ENCODE data around the gene SLC35E2B. TPM values are rescaled to one million over a fixed set of nuclear protein-coding genes. Genes with fewer than 3 reads are reported as not detected.

SLC35E2B gene
- total and polyA plus RNA-seq, 7 donors: 9.2 to 23.9 (median 13.1) TPM

DNA sequence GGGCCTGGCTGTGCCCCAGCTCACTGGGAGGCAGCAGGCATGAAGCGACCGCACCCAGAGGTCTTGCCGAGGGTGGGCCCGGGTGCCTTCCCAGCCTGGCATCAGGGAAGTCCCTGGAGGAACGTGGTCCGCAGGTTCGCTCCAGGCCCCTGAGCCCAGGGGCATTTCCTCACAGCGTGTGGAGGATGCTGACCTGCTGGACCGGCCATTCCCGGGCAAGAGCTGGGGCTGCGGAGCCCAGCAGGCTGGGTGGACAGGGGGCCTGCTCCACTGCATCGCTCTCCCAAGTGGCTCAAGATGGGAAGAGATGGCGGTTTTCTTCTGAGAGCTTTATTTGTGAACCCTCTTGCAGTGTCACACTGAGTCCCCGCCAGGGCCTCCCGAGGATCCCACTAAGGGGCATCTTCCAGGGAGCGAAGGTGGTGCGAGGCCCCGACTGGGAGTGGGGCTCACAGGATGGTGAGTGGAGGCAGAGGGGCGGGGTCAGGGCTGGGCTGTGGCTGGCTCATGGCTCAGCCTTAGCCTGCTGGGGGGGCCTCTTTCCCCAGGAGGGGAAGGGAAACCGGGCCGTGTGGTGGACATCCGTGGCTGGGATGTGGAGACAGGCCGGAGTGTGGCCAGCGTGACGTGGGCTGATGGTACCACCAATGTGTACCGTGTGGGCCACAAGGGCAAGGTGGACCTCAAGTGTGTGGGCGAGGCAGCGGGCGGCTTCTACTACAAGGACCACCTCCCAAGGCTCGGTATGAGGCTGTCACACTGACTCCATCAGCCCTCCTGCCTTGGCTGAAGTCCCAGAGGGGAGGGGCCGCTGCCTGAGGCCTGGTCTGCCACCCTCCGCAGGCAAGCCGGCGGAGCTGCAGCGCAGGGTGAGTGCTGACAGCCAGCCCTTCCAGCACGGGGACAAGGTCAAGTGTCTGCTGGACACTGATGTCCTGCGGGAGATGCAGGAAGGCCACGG, 67.9 kb downstream of the SLC35E2B start:
- WGBS, 3 donors: 77 to 82% (median 81%) methylated on average over 37 to 38 of the region's 38 CpGs
- peaks cover 46% of the 10 kb centered on the region for H3K4me1 ChIP-seq
- H3K4me3 ChIP-seq: no peak overlapping the region
- ATAC-seq: no peak
- no peak for TF ChIP-seq CTCF (IDR thresholded peaks at IDR 0.05)
- no peak overlapping the region for H3K27ac ChIP-seq
- DNase-seq: peak; percentile 21 to 54
- H3K27me3 ChIP-seq (ENCODE audit: insufficient read depth in 3 of 3, low read length in 2 of 3): no peaks in the 10 kb centered on the region
- no peaks in the 10 kb centered on the region for H3K9me3 ChIP-seq
- H3K36me3 ChIP-seq (ENCODE audit: insufficient read depth in 1 of 2, low read depth in 1 of 2): peaks cover 4 to 51% of the 10 kb centered on the region in 2 donors
- intact Hi-C loops (cut with DNase I): no loop called here

GRCh38 chr1:1623631-1624442, 68.8 kb downstream of the SLC35E2B start:
- peaks cover 0 to 44% of the 10 kb centered on the region in 2 donors for H3K36me3 ChIP-seq (ENCODE audit: insufficient read depth in 1 of 2, low read depth in 1 of 2)
- H3K27me3 ChIP-seq (ENCODE audit: insufficient read depth in 3 of 3, low read length in 2 of 3): no peaks in the 10 kb centered on the region
- 91 to 93% (median 92%) methylated on average over 39 to 51 of the region's 51 CpGs for WGBS, 3 donors
- no peak for TF ChIP-seq CTCF (IDR thresholded peaks at IDR 0.05)
- H3K4me1 ChIP-seq: peaks cover 52% of the 10 kb centered on the region
- no peak overlapping the region for H3K27ac ChIP-seq
- H3K9me3 ChIP-seq: no peaks in the 10 kb centered on the region
- no peak for ATAC-seq
- intact Hi-C loops (cut with DNase I): no loop called here
- DNase-seq: peak; percentile 19 to 44
- H3K4me3 ChIP-seq: no peak overlapping the region

GRCh38 chr1:1623181-1623630, 69.4 kb downstream of the SLC35E2B start:
- Histone ChIP-seq H3K4me1 (peaks cover 52% of the 10 kb centered on the region), H3K36me3 (ENCODE audit: insufficient read depth in 1 of 2, low read depth in 1 of 2) (peaks cover 0 to 44% of the 10 kb centered on the region in 2 donors), H3K27ac (peak overlapping the region; percentile 85), H3K9me3 (no peaks in the 10 kb centered on the region), H3K27me3 (ENCODE audit: insufficient read depth in 3 of 3, low read length in 2 of 3) (no peaks in the 10 kb centered on the region), H3K4me3 (no peak overlapping the region)
- intact Hi-C loops (cut with DNase I): no loop called here
- DNase-seq: peak in 1 of 2 donors; percentile 54
- 90 to 93% (median 92%) methylated on average over 32 to 33 of the region's 33 CpGs for WGBS, 3 donors
- ATAC-seq: no peak
- TF ChIP-seq CTCF (IDR thresholded peaks at IDR 0.05): no peak

GRCh38 chr1:1622788-1623094, 69.9 kb downstream of the SLC35E2B start:
- DNase-seq: no peak
- H3K4me3 ChIP-seq: no peak overlapping the region
- WGBS, 3 donors: 59 to 78% (median 65%) methylated on average over 17 of the region's 17 CpGs
- peaks cover 0 to 44% of the 10 kb centered on the region in 2 donors for H3K36me3 ChIP-seq (ENCODE audit: insufficient read depth in 1 of 2, low read depth in 1 of 2)
- intact Hi-C loops (cut with DNase I): no loop called here
- ATAC-seq: no peak
- no peaks in the 10 kb centered on the region for H3K9me3 ChIP-seq
- no peak for TF ChIP-seq CTCF (IDR thresholded peaks at IDR 0.05)
- H3K4me1 ChIP-seq: peaks cover 52% of the 10 kb centered on the region
- H3K27me3 ChIP-seq (ENCODE audit: insufficient read depth in 3 of 3, low read length in 2 of 3): no peaks in the 10 kb centered on the region
- peak overlapping the region; percentile 85 for H3K27ac ChIP-seq
